AG04450 (cell line): ENCODE measurements around the gene TXNRD2. TPM values are rescaled to one million over a fixed set of nuclear protein-coding genes. Genes with fewer than 3 reads are reported as not detected.
"Not testable (repeated sequence)": the region's sequence is repeated elsewhere in the genome, so short reads cannot be mapped to it uniquely, and the experiment has no call there.

Experiments
- CTCF ChIA-PET: fragments of 300-600, 350-600 bp; formaldehyde crosslinking; extraction: SDS; loops from one replicate; lab custom pipeline; 2022; ENCODE audit warnings: antibody characterized with exemption, inconsistent platforms; lab: Charles Lee
- POLR2A ChIA-PET: fragments of 350-600 bp; formaldehyde crosslinking; extraction: SDS; loops from one replicate; lab custom pipeline; 2021; ENCODE audit warnings: antibody characterized with exemption, inconsistent platforms; lab: Yijun Ruan, JAX
- DNase-seq: peaks from one replicate; pipeline ENCODE4 v3.0.0-alpha.2; 2011; ENCODE audit warnings: low read depth, low spot score
- H3K27ac ChIP-seq: one replicate; pipeline ENCODE4 v1.5.1; 2012; ENCODE audit warnings: low read depth, low read length, control low read depth
- H3K27me3 ChIP-seq: one replicate; pipeline ENCODE4 v1.6.0; 2012; ENCODE audit warnings: low read length; ENCODE audit not compliant: control insufficient read depth, insufficient read depth
- H3K4me3 ChIP-seq: 2 replicates; pipeline ENCODE4 v1.5.1; 2011; ENCODE audit warnings: mild to moderate bottlenecking, low read depth, low read length, control low read depth
- H3K9me3 ChIP-seq: 2 replicates; pipeline ENCODE4 v1.5.1; 2012; ENCODE audit warnings: low read length; ENCODE audit not compliant: control insufficient read depth, insufficient read depth
- CTCF ChIP-seq: IDR thresholded peaks from 2 replicates; pipeline ENCODE4 v1.5.1; 2011; ENCODE audit warnings: low read depth, low read length, control low read depth, inconsistent platforms
- polyA plus RNA-seq: library from polyadenylated mRNA; depleted of rRNA; stranded (reverse); fragments of >200 nt; gene quantifications from 2 replicates; pipeline ENCODE4 v1.2.3, GENCODE V29; 2011

The TXNRD2 gene
- polyA plus RNA-seq, 1 experiment: 13.3 TPM

- DNase-seq: no peak
- Histone ChIP-seq H3K4me3 (no peak overlapping the region), H3K9me3 (no peaks in the 10 kb centered on the region), H3K27me3 (no peaks in the 10 kb centered on the region), H3K27ac (no peak overlapping the region)
- ChIA-PET CTCF (no interaction called here), POLR2A (no interaction called here)
- TF ChIP-seq CTCF: no peak
Measured at GRCh38 chr22:19834599-19834998, 107.0 kb downstream of the TXNRD2 start.

- H3K27ac ChIP-seq, CTCF ChIA-PET, H3K4me3 ChIP-seq, H3K9me3 ChIP-seq, DNase-seq, H3K27me3 ChIP-seq: not testable (repeated sequence)
- POLR2A ChIA-PET: interaction anchor here (1.5 kb wide), 1 partner anchor 8 kb away, joined by 3 read pairs; no protein-coding TSS in a partner anchor
Measured at GRCh38 chr22:19833327-19833726, 108.3 kb downstream of the TXNRD2 start.

GRCh38 chr22:19832476-19833108 is 109.0 kb downstream of the TXNRD2 start:
- ChIA-PET POLR2A (interaction anchor here (1.4 to 1.5 kb wide), 2 partner anchors 9 to 22 kb away, joined by 3 to 5 read pairs; partner anchors contain the start of genes GNB1L and RTL10), CTCF (interaction anchor here (1.2 kb wide), 1 partner anchor 116 kb away, joined by 3 read pairs; no protein-coding TSS in a partner anchor)
- Histone ChIP-seq H3K4me3 (no peak overlapping the region), H3K9me3 (no peaks in the 10 kb centered on the region), H3K27ac (no peak overlapping the region), H3K27me3 (no peaks in the 10 kb centered on the region)
- TF ChIP-seq CTCF: no peak
- DNase-seq: no peak

GRCh38 chr22:19831979-19832378 is 109.6 kb downstream of the TXNRD2 start:
- DNase-seq, H3K27me3 ChIP-seq, H3K4me3 ChIP-seq, H3K27ac ChIP-seq, H3K9me3 ChIP-seq: not testable (repeated sequence)
- CTCF ChIA-PET: interaction anchor here (1.2 kb wide), 1 partner anchor 116 kb away, joined by 3 read pairs; no protein-coding TSS in a partner anchor
- POLR2A ChIA-PET: interaction anchor here (1.4 to 1.5 kb wide), 2 partner anchors 10 to 22 kb away, joined by 3 to 5 read pairs; partner anchors contain the start of genes GNB1L and RTL10

GRCh38 chr22:19831016-19831415 is 110.6 kb downstream of the TXNRD2 start:
- DNase-seq: no peak
- no peak for TF ChIP-seq CTCF
- Histone ChIP-seq H3K27me3 (no peaks in the 10 kb centered on the region), H3K4me3 (no peak overlapping the region), H3K9me3 (no peaks in the 10 kb centered on the region), H3K27ac (no peak overlapping the region)
- CTCF ChIA-PET: interaction anchor here (0.6 kb wide), 1 partner anchor 74 kb away, joined by 3 read pairs; no protein-coding TSS in a partner anchor
- POLR2A ChIA-PET: no interaction called here

GRCh38 chr22:19828035-19828401 is 113.6 kb downstream of the TXNRD2 start:
- H3K4me3 ChIP-seq: no peak overlapping the region
- CTCF ChIA-PET: no interaction called here
- no peaks in the 10 kb centered on the region for H3K27me3 ChIP-seq
- no peak for DNase-seq
- H3K9me3 ChIP-seq: no peaks in the 10 kb centered on the region; the same call in 1 of the 2 replicates
- POLR2A ChIA-PET: no interaction called here
- no peak overlapping the region for H3K27ac ChIP-seq
- no peak for TF ChIP-seq CTCF
